K562 (cell line): Measurements from ENCODE around the gene CENPQ. TPM values are rescaled to one million over a fixed set of nuclear protein-coding genes. Genes with fewer than 3 reads are reported as not detected.

Experiments
- ETV6 ChIP-seq, 3 experiments: fragments of 150-350 bp in 1 of 3; sonication (generic) in 1 of 3; formaldehyde crosslinking in 1 of 3; IDR thresholded peaks; 2 replicates each; pipeline versions ENCODE4 v1.6.1 to v1.8.0; 2014 to 2022; ENCODE audit warnings: borderline replicate concordance in 2 of 3, low read depth in 2 of 3, antibody characterized with exemption in 1 of 3, low read length in 1 of 3, mild to moderate bottlenecking in 1 of 3, missing genetic modification reagents in 1 of 3
- FOSL1 ChIP-seq: fragments of 200-800 bp; sonication (Bioruptor generic); conservative IDR thresholded peaks from 2 replicates; pipeline ENCODE4 v1.6.1; 2016; ENCODE audit warnings: missing genetic modification characterization, missing compliant biosample characterization
- GMEB1 ChIP-seq: fragments of 250-450 bp; sonication (Bioruptor Pico); IDR thresholded peaks from 2 replicates; pipeline ENCODE4 v1.4.0; 2020; ENCODE audit warnings: mild to moderate bottlenecking
- GTF2A2 ChIP-seq: IDR thresholded peaks from 2 replicates; pipeline ENCODE4 v1.6.1; 2016; ENCODE audit warnings: mild to moderate bottlenecking, missing genetic modification characterization, missing compliant biosample characterization
- HINFP ChIP-seq: fragments of 450-650 bp; conservative IDR thresholded peaks from 2 replicates; pipeline ENCODE4 v1.6.1; 2016; ENCODE audit warnings: missing genetic modification characterization, low read depth, mild to moderate bottlenecking, control low read depth, missing compliant biosample characterization
- L3MBTL2 ChIP-seq: fragments of 450-650 bp; IDR thresholded peaks from 2 replicates; pipeline ENCODE4 v1.6.1; 2016; ENCODE audit warnings: mild to moderate bottlenecking, moderate library complexity
- LCOR ChIP-seq: sonication (generic); formaldehyde crosslinking; IDR thresholded peaks from 2 replicates; pipeline ENCODE4 v1.8.0; 2022; ENCODE audit warnings: mild to moderate bottlenecking, missing genetic modification reagents
- LEF1 ChIP-seq: fragments of 450-650 bp; IDR thresholded peaks from 2 replicates; pipeline ENCODE4 v1.6.1; 2016; ENCODE audit warnings: mild to moderate bottlenecking
- MTA1 ChIP-seq: fragments of 450-650 bp; IDR thresholded peaks from 2 replicates; pipeline ENCODE4 v1.6.1; 2017; ENCODE audit warnings: borderline replicate concordance
- SLC30A9 ChIP-seq: fragments of 250-450 bp; sonication (Bioruptor Pico); IDR thresholded peaks from 2 replicates; pipeline ENCODE4 v1.8.0; 2022; ENCODE audit warnings: mild to moderate bottlenecking, moderate library complexity
- SREBF2 ChIP-seq: sonication (generic); formaldehyde crosslinking; IDR thresholded peaks from 2 replicates; pipeline ENCODE4 v1.4.0; 2020; ENCODE audit warnings: mild to moderate bottlenecking, missing genetic modification reagents
- TOE1 ChIP-seq, 2 experiments: fragments of 450-650 bp in 1 of 2; sonication (generic) in 1 of 2; formaldehyde crosslinking in 1 of 2; IDR thresholded peaks; 2 replicates each; pipeline versions ENCODE4 v1.7.1 to v1.8.0; 2016 to 2022; ENCODE audit warnings: borderline replicate concordance in 2 of 2, mild to moderate bottlenecking in 2 of 2, antibody characterized with exemption in 1 of 2, inconsistent platforms in 1 of 2, low read depth in 1 of 2, missing genetic modification reagents in 1 of 2, moderate library complexity in 1 of 2
- USF1 ChIP-seq: sonication (generic); formaldehyde crosslinking; IDR thresholded peaks from 2 replicates; pipeline ENCODE4 v1.9.0; 2022; ENCODE audit warnings: mild to moderate bottlenecking, missing genetic modification reagents
- ZNF197 ChIP-seq: fragments of 200-800 bp; sonication (Bioruptor generic); IDR thresholded peaks from 2 replicates; pipeline ENCODE4 v1.6.1; 2016; ENCODE audit warnings: low read depth, missing genetic modification characterization, missing compliant biosample characterization
- ZNF24 ChIP-seq: fragments of 450-650 bp; IDR thresholded peaks from 2 replicates; pipeline ENCODE4 v1.6.1; 2016
- polyA plus RNA-seq, 8 experiments: library from polyadenylated mRNA; depleted of rRNA in 4 of 8; stranded (reverse) in 5 of 8; unstranded in 3 of 8; fragments of >200 nt; fragmentation: Nextera tagmentation in 2 of 8; fragmentation: Illumina TruSeq in 1 of 8; extraction: Ambion mirVana in 2 of 8; extraction: Trizol in 1 of 8; gene quantifications; 2 replicates each; pipeline versions ENCODE4 v1.2.1 to v1.2.3, GENCODE V29; 2011 to 2014; ENCODE audit warnings: inconsistent platforms in 1 of 8, missing spikeins in 1 of 8
- total RNA-seq, 7 experiments: library from RNA; depleted of rRNA in 6 of 7; stranded (reverse); fragments of >200 nt in 6 of 7; fragmentation: Illumina TruSeq in 2 of 7; extraction: Trizol in 2 of 7; gene quantifications; 2 replicates each; pipeline versions ENCODE4 v1.2.1 to v1.2.3, GENCODE V29; 2011 to 2021; ENCODE audit warnings: low replicate concordance in 1 of 7
- TF ChIP-seq, protein P1 (sequence below): fragments of 250-450 bp; sonication (Bioruptor Pico); IDR thresholded peaks from 2 replicates; pipeline ENCODE4 v1.4.0; 2020; ENCODE audit warnings: mild to moderate bottlenecking, moderate library complexity
- TF ChIP-seq, protein P2 (sequence below): fragments of 450-650 bp; formaldehyde crosslinking; IDR thresholded peaks from 2 replicates; pipeline ENCODE4 v1.4.0; 2020; ENCODE audit warnings: mild to moderate bottlenecking, moderate library complexity
- TF ChIP-seq, protein P3 (sequence below): fragments of 200-400 bp; formaldehyde crosslinking; IDR thresholded peaks from 2 replicates; pipeline ENCODE4 v1.6.1; 2017; ENCODE audit warnings: mild to moderate bottlenecking, low read depth, low read length, moderate library complexity

CENPQ gene
- total and polyA plus RNA-seq, 9 of the 15 experiments (the other 6 are each of a cell fraction or from before 2014, with no cell fraction given): 12.7 to 48.3 (median 26.4) TPM

DNA sequence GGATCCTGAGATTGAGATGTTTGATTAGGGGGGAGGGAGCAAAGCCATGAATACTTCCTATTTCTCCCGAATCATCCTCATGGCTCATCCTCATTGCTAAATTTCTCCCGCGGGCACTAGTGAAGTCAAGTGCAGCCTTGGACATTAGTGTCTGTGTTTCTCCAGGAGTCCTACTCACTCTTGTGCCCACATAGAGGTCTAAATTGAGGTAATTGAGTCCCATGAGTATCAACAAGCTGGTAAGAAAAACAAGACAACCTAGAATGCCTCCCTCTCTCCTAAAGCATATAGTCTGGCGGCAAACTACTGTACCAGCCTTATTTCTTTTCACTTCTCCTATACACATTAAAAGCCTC lies 420 bp downstream of the CENPQ start (continued):
- TF ChIP-seq GMEB1 (CRISPR knock-in tag) (no peak), TOE1 (IDR thresholded peaks at IDR 0.05; ENCODE audit: borderline replicate concordance) (no peak), TOE1 (CRISPR knock-in tag; IDR thresholded peaks at IDR 0.05; ENCODE audit: borderline replicate concordance, low read depth) (no peak), ZNF24 (no peak), ETV6 (IDR thresholded peaks at IDR 0.05; ENCODE audit: borderline replicate concordance in 1 of 2, low read depth in 2 of 2, low read length in 1 of 2) (0 out of 4 replicates have a peak, but pooled peaks of 1 of the 2 experiments have one; percentile 8), ETV6 (CRISPR knock-in tag; IDR thresholded peaks at IDR 0.05; ENCODE audit: borderline replicate concordance) (no peak), ZNF197 (CRISPR knock-in tag) (0 out of 2 replicates have a peak, but pooled peaks have one; percentile 1), SLC30A9 (CRISPR knock-in tag) (no peak), LCOR (CRISPR knock-in tag) (0 out of 2 replicates have a peak, but pooled peaks have one; percentile 3), LEF1 (0 out of 2 replicates have a peak, but pooled peaks have one; percentile 18), USF1 (CRISPR knock-in tag) (no peak), HINFP (tag) (no peak), SREBF2 (CRISPR knock-in tag) (no peak), FOSL1 (no peak), MTA1 (no peak), L3MBTL2 (0 out of 2 replicates have a peak, but pooled peaks have one; percentile 4), GTF2A2 (tag) (no peak)
- TF ChIP-seq, protein P1, sequence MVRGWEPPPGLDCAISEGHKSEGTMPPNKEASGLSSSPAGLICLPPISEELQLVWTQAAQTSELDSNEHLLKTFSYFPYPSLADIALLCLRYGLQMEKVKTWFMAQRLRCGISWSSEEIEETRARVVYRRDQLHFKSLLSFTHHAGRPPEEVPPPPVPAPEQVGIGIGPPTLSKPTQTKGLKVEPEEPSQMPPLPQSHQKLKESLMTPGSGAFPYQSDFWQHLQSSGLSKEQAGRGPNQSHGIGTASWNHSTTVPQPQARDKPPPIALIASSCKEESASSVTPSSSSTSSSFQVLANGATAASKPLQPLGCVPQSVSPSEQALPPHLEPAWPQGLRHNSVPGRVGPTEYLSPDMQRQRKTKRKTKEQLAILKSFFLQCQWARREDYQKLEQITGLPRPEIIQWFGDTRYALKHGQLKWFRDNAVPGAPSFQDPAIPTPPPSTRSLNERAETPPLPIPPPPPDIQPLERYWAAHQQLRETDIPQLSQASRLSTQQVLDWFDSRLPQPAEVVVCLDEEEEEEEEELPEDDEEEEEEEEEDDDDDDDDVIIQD (CRISPR knock-in tag): no peak
- TF ChIP-seq, protein P2, sequence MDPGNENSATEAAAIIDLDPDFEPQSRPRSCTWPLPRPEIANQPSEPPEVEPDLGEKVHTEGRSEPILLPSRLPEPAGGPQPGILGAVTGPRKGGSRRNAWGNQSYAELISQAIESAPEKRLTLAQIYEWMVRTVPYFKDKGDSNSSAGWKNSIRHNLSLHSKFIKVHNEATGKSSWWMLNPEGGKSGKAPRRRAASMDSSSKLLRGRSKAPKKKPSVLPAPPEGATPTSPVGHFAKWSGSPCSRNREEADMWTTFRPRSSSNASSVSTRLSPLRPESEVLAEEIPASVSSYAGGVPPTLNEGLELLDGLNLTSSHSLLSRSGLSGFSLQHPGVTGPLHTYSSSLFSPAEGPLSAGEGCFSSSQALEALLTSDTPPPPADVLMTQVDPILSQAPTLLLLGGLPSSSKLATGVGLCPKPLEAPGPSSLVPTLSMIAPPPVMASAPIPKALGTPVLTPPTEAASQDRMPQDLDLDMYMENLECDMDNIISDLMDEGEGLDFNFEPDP: no peak
- TF ChIP-seq, protein P3, sequence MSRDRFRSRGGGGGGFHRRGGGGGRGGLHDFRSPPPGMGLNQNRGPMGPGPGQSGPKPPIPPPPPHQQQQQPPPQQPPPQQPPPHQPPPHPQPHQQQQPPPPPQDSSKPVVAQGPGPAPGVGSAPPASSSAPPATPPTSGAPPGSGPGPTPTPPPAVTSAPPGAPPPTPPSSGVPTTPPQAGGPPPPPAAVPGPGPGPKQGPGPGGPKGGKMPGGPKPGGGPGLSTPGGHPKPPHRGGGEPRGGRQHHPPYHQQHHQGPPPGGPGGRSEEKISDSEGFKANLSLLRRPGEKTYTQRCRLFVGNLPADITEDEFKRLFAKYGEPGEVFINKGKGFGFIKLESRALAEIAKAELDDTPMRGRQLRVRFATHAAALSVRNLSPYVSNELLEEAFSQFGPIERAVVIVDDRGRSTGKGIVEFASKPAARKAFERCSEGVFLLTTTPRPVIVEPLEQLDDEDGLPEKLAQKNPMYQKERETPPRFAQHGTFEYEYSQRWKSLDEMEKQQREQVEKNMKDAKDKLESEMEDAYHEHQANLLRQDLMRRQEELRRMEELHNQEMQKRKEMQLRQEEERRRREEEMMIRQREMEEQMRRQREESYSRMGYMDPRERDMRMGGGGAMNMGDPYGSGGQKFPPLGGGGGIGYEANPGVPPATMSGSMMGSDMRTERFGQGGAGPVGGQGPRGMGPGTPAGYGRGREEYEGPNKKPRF: no peak
